GM19324 (cell line): Measurements from ENCODE around the gene SALL1.

Experiments used
- ATAC-seq: cut with Tn5 transposase; IDR thresholded peaks from one replicate; pipeline ENCODE4 v1.9.1; 2021; ENCODE audit warnings: mild to moderate bottlenecking, moderate library complexity; ENCODE audit not compliant: unreplicated experiment, low FRiP score

Gene SALL1

DNA sequence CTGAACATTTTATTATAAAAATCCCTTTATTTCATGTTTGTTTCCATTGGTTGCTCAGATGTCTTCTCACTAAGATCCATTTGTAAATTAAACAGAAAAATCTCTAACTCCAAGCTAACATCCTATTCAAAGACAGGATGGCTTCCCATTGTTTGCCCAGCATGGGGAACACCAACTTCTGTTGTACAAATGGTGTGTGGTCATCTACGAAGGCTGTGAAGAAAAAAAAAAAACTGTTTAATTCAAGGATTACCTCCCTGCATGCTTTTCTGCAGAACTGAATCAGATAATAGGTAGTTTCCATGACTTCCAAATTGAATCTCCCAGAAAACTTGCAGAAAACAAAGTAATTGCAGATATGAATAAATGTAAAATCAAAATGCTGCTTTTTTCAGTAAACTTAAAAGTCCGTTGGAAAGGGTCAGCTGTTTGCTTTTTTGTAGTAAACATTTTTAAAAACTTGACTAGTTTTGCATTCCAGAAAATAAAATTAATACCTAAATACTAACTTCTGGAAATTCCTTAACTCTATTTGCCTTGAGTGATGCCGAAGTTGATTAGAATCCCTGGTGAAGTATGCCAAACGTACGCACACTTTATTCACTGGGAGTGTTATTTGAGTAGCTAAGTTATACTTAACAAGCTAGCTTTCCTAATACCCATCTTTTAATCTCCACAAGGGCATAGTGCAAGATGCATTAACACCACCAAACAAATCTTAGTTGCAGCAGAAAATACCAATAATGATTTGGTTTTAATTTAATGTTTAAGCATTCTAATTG lies 7.7 kb downstream of the SALL1 start:
- ATAC-seq = no peak

DNA sequence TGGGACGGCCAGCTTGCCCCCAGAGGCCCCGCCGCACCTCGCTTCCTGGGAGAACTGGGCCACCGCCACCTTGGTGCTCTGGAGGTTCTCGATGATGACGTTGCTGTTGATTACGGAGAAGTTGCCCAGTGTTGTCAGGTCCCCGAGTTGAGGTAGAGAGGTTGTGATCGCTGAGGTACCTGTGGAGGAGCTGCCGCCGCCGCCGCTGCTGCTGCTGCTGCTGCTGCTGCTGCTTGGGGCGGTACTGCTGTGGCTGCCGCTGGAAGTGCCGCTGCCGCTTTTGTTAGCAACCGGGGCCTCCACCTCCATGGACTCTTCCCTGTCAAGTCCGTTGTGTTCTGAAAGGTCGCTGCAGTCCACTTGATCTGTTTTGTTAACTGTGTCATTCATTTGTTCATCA lies 9.5 kb downstream of the SALL1 start:
- ATAC-seq = no peak

DNA sequence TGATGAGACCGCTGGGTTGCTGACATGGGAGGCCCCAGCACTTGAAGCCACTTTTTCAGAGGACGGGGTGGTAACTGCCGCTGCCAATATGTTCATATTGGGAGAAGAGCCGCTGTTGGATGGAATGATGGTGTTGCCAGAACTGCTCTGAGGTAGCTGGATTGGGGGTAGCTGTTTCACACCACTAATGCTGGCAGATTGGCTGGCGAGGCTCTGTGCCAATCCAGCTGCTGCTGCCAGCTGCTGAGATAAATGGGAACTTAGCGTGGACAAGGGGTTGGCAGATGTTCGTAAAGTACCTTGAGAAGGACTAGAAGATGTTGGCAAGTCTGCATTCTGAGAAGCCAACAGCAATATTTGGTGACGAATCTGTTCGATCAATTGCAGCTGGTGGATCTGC lies 10.0 kb downstream of the SALL1 start:
- ATAC-seq = no peak

- no peak for ATAC-seq
Observed at GRCh38 chr16:51140112-51140511, 11.0 kb downstream of the SALL1 start.

DNA sequence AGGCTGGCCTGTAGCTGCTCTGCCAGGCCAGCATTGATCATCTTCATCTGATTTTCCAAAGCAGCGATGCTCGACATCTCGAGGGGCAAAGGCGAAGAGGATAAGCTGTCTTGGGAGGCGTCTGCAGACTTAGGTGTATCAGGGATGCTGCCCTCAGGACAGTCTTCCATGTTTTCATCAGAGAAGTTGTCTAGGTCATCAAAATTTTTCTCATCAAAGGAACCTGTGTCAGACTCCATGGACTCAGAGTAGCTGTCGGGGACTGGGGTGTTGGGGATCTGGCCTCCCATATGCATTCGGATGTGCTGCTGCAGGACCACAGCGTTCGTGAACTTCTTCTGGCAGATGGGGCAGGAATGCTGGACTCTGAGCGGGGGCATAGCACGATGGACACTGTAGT lies 11.5 kb downstream of the SALL1 start:
- no peak for ATAC-seq

- no peak for ATAC-seq
Observed at GRCh38 chr16:51138178-51138577, 12.9 kb downstream of the SALL1 start.

GRCh38 chr16:51137097-51137496 lies 14.0 kb downstream of the SALL1 start:
- no peak for ATAC-seq

- ATAC-seq = no peak
Observed at GRCh38 chr16:51134876-51135275, 16.2 kb downstream of the SALL1 start.

DNA sequence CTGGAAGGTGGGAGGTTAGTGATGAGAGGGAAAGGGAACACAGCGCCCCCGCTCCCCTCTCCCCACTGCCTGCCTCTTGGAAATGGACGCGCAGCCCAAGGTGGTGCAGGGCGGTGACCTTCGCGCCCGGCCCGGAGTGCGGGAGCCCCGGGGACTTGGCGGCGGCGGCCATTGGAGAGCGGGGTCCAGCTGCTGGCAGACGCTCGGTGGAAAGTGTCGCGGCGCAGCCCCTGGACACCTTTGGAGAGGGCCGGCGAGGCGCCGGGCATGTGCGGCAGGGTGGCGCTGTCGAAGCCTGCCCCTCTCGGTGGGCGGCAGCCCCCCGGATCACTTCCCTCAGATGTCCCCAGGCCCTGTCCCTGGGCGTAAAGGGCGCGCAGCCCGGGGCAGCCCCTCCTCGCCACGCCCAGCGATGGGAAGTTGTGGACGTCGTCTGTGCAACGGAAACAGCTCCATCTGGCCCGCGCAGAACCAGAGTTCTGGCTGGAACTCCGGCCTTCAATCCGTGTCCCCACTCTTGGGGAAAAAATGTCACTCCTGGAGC lies 16.7 kb downstream of the SALL1 start:
- no peak for ATAC-seq

DNA sequence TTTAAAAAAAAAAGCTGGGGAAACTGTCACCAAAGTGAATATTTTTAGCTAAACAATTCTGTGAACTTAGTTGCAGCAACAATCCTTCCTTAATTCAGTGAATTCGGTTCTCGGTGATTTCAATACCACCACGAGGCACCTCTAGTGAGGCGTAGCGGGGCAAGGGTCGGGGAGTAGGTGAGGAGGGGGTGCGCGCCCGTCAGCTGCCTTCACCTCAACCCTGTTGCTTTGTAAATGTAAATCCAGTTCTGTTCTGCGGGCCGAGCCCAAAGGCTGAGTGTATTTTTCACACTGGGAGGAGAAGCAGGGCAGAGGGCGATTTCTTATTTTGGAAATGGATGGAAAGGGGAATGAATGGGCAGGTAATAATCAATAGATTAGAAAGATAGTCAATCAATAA lies 17.4 kb downstream of the SALL1 start:
- no peak for ATAC-seq

DNA sequence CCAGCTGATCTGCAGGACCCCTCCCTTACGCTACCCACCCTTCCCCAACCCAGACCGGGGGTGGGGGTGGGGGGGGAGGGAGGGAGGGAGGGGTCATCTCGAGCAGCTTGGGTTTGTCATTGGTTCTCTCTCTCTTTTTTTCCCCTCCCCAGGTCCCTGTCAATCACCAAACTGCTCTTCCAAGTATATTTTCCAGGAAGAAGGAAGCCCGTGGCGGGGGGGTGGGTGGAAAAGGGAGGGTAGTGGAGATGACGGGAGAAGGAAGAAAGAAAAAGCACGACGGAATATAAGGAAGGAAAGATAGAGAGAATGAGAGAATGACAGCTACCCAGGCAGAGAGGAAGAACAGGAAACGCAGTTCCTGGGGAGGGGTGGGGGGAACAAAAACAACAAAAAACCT lies 17.9 kb downstream of the SALL1 start:
- no peak for ATAC-seq

DNA sequence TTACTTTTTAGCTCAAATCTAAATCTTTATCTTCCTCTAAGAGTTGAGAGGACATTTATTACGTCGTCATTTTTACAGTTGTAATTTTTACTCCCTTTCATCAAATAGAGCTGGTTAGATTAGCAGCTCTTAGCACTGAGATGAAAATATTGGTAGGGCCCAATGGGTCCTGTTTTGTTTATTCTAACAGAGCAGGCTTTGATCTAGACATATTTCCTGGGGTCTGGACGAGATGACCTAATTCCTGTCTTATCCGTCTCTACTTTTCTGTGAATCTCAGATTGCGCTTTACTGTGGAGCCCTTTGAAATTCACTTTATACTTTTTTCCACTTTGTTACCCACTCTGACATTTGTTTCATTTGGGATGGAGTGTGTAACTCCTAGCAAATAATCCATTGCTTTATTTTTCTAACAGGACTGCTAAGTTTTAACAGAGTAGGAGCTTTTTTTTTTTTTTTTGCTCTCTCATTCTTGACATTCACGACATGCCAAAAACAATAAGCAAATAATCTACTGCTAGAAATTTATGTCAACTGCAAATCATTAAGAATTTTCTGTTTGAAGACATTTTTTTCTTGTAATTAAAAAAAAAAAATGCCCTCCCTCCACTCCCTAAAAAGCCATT lies 18.5 kb downstream of the SALL1 start:
- no peak for ATAC-seq

GRCh38 chr16:51131619-51132018 lies 19.5 kb downstream of the SALL1 start:
- ATAC-seq = no peak

DNA sequence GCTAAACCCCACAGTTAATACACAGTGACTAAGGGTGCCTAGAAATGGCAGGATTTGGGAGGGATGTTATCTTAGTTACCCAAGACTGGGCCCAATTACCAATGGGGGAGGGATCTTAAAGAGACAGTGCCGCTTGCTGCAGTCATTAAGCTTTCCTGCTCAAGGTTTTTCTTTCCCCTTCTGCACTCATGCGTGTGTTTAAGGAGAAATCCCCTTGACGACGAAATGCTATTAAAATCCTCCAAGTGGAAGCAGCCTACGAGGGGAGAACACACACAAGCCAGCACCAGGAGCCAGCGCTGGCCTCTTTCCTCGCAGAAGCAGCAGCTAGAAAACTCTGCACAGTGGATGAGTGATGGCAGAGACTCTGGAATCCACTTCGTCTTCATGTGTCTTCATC lies 22.0 kb downstream of the SALL1 start:
- no peak for ATAC-seq

DNA sequence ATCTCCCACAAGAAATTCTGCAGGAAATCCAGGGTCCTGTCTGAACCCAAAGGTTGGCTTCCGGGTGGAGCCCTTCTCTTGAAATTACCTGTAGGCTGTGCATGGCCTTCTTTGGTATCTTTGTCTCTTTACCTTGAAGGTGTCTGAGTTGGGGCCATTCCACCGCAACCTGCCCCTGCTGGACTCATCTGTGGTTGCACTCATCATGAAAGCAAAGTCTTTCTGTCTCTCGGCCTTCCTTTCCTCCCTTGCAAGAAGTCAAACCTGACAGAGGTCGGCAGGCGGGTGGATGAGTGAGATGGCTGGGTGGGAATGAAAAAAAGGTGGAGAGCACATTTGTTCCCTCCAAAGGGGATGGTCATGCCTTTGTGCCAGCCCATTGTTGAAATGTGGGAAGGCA lies 25.1 kb downstream of the SALL1 start:
- no peak for ATAC-seq

GRCh38 chr16:51124896-51125295 lies 26.2 kb downstream of the SALL1 start:
- no peak for ATAC-seq

- ATAC-seq = no peak
Observed at GRCh38 chr16:51121850-51122249, 29.2 kb downstream of the SALL1 start.

DNA sequence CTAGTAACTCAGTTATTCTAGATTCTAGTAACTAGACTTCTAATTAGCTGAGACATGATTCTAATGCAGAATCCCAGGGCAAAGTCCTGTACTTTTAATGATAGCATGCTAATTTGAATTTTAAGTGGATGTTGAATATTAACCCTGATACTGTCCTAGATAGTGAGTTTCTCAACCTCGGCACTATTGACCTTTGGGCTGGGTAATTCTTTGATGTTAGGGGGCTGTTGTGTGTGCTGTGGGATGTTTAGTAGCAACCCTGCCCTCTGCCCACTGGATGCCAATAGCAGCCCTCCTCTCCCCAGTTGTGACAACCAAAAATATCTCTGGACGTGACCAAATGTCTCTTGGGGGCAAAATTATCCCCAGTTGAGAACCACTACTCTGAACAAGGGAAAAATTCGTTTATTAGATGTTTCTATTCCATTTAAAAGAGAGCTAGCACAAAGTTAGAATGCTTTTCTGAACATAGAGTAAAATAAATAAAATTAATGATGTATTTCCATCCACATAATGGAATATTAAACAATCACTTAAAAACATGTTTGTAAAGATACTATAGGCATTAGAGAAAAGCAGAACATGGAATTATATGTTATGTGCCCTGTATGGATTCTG lies 30.2 kb downstream of the SALL1 start:
- no peak for ATAC-seq

DNA sequence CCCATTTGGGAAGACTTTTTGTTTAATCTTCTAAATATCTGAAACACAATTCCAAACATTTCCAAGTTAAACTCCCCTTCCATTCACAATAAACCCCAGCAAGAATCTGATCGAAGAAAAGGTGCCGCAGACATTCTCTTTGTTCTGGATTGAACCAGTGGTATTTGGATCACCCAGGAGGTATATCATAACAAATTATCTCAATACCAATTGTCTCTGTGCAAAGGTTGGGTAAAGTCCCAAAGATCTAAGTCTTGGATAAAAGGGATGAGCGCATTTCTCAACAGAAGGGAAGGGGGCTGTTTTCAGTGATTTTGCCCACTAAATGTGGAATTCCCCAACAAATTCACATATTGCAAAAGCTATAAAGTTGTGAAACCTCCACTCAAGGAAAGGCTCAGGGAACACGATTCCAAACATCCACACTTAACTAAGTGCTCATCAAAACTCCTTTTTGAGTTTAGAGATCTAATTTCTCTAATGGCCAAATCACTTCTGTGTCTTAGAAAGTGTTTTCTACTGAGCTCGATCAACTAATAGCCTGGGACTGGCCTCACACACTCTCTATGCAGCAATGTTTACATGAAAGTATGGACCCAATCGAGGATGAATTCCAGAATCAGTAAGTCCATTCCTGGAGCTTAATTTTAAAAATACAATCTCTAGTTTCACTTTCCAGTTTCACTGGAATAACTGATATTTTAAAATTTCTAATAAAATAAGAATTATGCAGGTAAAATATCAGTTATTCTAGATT lies 30.9 kb downstream of the SALL1 start:
- no peak for ATAC-seq

DNA sequence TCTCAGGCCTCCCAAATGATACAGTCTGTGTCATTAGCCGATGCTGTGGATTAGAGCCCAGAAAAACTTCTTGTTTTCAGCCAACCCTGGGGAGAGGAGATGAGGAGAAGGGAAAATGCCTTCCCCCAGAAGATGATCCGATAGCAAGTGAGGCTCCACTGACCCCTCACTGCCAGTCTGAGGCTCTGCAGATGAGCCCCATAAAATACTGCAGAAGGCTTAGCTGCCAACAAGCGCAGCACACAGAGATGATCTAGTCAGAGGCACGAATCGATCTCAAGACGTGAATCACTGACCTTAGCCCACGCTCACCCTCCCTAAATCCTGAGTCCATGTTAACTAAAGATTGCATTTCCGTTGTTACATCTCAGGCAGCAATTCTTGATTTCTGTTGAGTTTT lies 31.5 kb downstream of the SALL1 start:
- no peak for ATAC-seq

- no peak for ATAC-seq
Observed at GRCh38 chr16:51116353-51116752, 34.7 kb downstream of the SALL1 start.
